OCI-LY7 (cell line): ENCODE data around the gene DCAF7.

ENCODE experiments used
- CTCF ChIP-seq: fragments of 200-600 bp; sonication (generic); conservative IDR thresholded peaks from 2 replicates; pipeline ENCODE4 v1.5.1; 2014; ENCODE audit warnings: mild to moderate bottlenecking, antibody characterized with exemption, low read length, moderate library complexity, mixed read lengths
- EZH2phosphoT487 ChIP-seq: fragments of 200-600 bp; sonication (generic); IDR thresholded peaks from 2 replicates; pipeline ENCODE4 v1.6.1; 2018; ENCODE audit warnings: low read depth, borderline replicate concordance, mild to moderate bottlenecking, mixed run types, antibody characterized with exemption, low read length, moderate library complexity, mixed read lengths

GRCh38 chr17:63528183-63528582, 22.1 kb upstream of the DCAF7 start:
- TF ChIP-seq CTCF: no peak
- TF ChIP-seq EZH2phosphoT487: no peak
